NOMO-1 treated with dmso at 0.1 percent for 144 hours (cell line): ENCODE results near the gene DNASE1L2.
A peak's percentile ranks its signal among the peaks of the same experiment; 100 is the strongest.
"Not testable (repeated sequence)": the region's sequence is repeated elsewhere in the genome, so short reads cannot be mapped to it uniquely, and the experiment has no call there.

Experiments
- DNase-seq: peaks from one replicate; lab custom pipeline; 2025; ENCODE audit not compliant: unreplicated experiment; lab: John Stamatoyannopoulos, UW

The DNASE1L2 gene

DNA sequence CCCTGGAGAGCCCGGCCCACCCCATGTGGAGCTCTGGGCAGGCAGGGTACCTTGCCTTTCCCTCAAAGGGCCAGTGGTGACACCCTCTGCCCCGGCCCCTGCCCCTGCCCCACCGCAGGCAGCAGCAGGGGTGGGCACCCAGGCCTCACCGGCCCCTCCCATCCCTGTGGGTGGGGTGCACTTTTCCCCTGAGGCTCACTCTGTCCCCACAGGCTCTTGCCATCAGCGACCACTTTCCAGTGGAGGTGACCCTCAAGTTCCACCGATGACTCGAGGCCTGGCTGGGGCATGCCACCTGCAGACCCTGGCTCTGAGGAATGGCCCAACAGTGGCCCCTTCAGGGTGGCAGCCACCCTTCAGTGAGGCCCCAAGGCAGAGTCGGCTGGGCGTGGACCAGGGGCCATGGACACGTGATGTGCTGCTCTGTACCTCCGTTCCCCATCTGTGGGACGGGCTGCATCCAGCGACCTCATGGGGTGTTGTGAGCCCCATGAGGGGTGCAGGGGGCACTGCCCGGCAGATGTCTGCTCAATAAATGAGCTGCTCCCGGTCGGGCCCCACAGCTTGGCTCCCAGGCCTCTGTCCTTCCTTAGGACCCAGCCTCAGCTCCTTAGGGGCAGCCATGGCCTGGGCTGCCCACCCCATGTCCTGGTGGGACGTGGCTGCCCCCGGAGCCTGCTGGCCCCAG lies 2.0 kb downstream of the DNASE1L2 start:
- DNase-seq = no peak

- DNase-seq = no peak
These were observed 2.8 kb downstream of the DNASE1L2 start for GRCh38 chr16:2238838-2239675.

- DNase-seq = not testable (repeated sequence)
These were observed 4.1 kb downstream of the DNASE1L2 start for GRCh38 chr16:2240331-2240730.

- DNase-seq = no peak
These were observed 6.4 kb downstream of the DNASE1L2 start for GRCh38 chr16:2242598-2242997.

DNA sequence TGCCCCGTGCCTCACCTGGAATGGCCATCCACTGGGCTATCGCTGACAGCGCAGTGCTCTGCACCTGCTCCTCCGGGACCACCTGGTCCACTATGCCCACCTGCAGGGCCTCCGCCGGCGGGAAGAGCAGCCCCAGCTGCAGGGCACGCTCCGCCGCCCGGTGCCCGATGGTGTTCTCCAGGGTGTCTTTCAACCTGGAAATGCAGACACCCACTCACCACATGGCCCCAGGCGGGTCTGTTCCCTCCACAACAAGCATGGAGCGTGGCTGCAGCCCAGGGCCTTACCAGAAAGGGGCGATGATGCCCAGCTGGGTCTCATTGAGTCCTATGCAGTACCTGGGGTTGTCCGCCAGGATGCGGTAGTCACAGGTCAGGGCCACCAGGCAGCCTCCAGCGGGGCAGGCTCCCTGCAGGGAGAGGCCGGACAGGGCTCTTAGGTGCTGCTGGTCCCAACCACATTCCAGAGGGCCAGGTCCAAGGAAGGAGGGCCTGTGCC lies 6.8 kb downstream of the DNASE1L2 start:
- DNase-seq = no peak

DNA sequence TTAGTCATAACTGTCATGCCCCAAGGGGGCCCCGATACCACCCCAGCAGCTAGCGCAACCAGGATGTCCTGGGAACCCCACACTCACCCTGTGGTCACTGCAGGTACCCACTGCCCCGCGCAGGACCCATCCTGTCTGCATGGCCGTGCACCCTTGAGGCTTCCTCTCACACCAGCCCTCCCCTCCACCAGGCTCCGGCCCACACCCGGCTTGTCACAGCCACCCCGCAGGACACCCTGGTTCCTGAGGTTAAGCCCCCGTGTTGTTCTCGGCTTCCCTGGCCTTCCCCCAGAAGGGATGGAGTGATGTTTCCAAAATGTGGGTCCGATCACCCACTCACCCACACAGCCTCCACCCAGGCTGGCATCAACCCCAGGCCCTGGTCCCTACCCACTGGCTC lies 7.5 kb downstream of the DNASE1L2 start:
- no peak for DNase-seq

DNA sequence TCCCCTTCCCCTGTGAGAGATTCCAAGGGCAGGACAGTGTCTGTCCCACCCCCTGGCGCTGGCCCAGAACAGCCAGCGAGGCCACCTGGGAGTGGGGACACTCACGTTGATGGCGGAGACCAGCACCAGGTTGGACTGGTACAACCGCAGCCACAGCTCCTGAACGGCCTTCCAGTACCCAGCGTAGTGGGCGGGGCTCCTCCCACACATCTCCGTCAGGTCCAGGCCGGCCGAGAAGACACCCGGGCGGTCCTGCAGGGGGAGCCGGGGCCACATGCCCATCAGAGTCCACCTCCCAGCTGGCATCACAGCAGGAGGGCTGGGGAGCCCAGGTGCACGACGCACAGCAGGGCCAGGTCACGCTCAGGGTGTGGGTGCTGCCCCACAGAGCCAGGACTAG lies 8.1 kb downstream of the DNASE1L2 start:
- no peak for DNase-seq

DNA sequence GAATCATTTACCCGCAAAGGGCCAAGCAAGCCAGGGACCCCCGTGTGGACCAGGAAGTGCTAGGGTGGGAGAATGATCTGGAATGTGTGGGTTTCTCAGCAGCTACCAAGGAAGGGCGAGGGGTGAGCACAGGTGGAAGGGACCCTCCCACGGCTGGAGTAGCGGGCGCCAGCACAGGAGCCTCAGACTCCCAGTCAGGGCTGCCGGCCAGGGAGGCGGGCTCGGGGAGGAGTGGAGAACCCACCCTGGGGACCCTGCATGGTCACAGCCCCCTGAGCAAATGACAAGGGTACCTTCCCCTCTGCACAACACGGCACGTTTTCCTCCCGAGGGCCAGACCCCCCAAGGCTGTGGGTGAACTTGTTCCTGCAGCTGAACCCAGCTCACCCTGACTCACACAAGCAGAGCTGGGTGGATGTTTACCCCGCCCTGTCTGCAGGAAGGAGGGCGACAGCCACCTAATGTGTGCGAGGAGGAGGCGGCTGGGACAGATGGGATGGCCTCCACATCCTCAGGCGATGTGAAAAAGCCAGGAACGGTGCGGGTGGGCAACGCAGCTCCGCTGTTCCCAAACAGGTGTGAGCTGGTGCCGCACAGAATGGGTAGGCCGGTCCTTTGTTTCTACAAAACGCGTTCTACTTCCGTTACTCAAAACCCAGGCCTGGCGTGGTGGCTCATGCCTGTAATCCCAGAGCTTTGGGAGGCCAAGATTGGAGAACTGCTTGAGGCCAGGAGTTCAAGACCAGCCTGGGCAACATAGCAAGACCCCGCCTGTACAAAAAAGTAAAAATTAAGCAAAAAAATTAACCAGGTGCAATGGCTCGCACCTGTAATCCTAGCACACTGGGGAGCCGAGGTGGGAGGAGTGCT lies 8.9 kb downstream of the DNASE1L2 start:
- DNase-seq = no peak

GRCh38 chr16:2246301-2246885 lies 10.1 kb downstream of the DNASE1L2 start:
- no peak for DNase-seq

- DNase-seq = no peak
These were observed 14.5 kb downstream of the DNASE1L2 start for GRCh38 chr16:2250652-2251295.

GRCh38 chr16:2251296-2252111 lies 15.3 kb downstream of the DNASE1L2 start, which contains the start of gene ECI1:
Gene ECI1, minus strand, starts transcription at chr16:2251587. Its CDS starts 21 bp downstream, at chr16:2251566.
- DNase-seq = peak; percentile 84

DNA sequence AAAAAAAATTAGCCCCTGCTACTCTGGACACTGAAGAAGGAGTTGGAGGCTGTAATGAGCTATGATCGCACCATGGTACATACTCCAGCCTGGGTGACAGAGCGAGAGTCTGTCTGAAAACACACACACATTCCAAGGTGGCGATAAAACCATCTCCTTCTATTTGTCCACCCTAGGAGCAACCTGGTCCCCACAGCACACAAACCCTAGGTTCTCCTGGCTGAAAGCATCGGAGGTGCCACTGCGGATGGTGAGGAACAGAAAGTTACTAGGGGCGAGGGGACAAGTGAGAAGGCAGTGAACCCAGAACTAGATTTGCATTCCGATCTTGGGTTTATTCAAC lies 16.5 kb downstream of the DNASE1L2 start:
- no peak for DNase-seq

- DNase-seq = no peak
These were observed 17.0 kb downstream of the DNASE1L2 start for GRCh38 chr16:2253293-2253692.

GRCh38 chr16:2256531-2257140 lies 20.4 kb downstream of the DNASE1L2 start:
- no peak for DNase-seq

DNA sequence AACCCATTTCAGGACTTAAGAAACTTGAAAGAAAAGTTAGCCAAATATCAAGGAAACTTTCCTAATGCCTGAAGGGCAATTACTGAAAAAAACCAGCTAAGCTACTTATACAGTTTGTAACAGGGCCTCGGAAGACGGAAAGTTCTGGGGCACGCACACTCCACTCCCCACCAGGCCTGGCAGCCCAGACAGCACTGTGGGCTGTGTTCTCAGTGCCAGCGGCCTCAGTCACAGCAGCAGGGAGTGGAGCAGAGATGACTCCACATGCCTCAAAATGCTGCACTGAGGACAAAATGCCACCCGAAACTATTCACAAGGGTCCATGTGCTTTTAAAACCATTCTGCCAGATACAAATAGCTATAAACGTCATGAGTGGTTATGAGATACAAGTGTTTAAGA lies 21.5 kb downstream of the DNASE1L2 start:
- DNase-seq = no peak

DNA sequence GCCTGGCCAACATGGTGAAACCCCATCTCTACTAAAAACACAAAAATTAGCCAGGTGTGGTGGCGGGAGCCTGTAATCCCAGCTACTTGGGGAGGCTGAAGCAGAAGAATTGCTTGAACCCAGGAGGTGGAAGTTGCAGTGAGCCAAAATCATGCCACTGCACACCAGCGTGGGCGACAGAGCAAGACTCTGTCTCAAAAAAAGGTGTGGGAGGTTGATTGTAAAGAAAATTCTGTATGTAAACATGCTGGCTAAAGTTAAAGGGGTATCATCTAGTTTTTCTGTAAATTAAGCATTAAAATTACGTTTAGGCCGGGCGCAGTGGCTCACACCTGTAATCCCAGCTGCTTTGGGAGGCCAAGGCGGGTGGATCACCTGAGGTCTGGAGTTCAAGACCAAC lies 22.3 kb downstream of the DNASE1L2 start:
- not testable (repeated sequence) for DNase-seq

DNA sequence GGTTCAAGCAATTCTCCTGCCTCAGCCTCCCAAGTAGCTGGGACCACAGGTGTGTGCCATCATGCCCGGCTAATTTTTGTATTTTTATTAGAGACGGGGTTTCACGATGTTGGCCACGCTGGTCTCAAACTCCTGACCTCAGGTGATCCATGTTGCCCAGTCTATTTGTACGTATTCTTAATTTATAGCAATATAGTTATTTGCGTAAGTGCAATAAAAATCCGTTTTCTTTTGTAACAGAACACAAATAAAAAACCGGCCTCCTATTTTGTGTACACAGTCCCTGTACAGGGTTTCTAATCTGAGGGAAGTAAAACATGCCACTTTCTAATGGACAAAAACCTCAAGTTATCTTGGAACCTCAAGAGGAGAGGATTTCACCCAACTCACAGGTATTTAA lies 24.0 kb downstream of the DNASE1L2 start:
- DNase-seq = no peak

DNA sequence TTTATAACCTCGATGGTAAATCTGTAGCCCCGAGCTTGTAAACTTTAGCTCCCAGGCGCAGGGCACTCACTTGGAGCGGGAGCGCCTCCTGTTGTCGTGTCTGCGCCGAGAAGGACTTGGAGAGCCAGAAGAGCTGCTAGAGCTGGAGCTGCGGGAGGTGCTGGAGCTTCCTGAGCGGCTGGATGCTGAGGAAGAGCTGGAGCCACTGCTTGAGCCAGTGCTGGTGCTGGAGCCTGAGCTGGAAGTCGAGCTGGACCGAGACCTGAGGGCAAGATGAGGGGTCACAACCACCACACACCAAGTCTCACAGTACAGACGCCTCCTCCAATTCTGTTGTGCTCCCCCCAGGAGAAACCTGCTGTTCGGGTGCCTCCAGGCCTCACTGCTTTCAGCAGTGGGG lies 26.8 kb downstream of the DNASE1L2 start:
- DNase-seq = not testable (repeated sequence)

GRCh38 chr16:2266887-2267286 lies 30.6 kb downstream of the DNASE1L2 start:
- DNase-seq = not testable (repeated sequence)
